Nucleus accumbens (tissue), 56 donors: ENCODE results near the gene LCE3D.

Experiments
- DNase-seq, 56 donors: peaks; one replicate each; lab custom pipeline; 2025; lab: John Stamatoyannopoulos, UW

The LCE3D gene

DNA sequence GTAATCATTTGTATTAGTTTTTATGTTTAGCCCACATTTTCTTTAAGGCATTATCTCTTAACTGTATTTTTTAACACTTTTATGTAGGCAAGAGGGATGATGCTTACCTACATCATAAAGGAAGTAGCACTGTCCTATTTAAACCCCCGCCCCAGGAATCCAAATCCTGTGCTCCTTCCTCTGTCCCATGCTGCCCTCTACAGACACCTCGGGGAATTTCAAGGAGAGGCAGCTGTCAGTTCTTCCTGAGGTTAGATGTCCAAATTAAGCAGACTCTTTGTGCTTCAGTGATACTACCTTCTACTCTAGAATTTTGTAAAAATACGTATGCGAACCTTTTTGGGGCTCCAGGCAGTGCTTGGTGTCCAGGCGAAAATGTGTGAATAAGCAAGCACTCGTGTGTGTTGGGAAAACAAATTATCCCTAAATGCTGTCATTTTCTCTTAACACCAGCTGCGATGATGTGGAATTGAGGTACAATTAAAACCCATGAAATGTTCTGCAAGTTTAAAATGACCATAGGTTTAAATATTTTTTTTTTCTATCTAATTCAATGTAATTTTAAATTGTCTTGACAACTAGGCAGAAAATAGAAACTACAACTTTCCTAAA, 46.9 kb downstream of the LCE3D start:
- DNase-seq = peak in 3 of 56 donors; percentile 4 to 19 (median 11)
